ENCODE measurements around the gene COL5A2.

- TF ChIP-seq, protein P1, sequence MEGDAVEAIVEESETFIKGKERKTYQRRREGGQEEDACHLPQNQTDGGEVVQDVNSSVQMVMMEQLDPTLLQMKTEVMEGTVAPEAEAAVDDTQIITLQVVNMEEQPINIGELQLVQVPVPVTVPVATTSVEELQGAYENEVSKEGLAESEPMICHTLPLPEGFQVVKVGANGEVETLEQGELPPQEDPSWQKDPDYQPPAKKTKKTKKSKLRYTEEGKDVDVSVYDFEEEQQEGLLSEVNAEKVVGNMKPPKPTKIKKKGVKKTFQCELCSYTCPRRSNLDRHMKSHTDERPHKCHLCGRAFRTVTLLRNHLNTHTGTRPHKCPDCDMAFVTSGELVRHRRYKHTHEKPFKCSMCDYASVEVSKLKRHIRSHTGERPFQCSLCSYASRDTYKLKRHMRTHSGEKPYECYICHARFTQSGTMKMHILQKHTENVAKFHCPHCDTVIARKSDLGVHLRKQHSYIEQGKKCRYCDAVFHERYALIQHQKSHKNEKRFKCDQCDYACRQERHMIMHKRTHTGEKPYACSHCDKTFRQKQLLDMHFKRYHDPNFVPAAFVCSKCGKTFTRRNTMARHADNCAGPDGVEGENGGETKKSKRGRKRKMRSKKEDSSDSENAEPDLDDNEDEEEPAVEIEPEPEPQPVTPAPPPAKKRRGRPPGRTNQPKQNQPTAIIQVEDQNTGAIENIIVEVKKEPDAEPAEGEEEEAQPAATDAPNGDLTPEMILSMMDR (IDR thresholded peaks at IDR 0.05) = no peak
- no peak for TF ChIP-seq POLR2AphosphoS5 (IDR thresholded peaks at IDR 0.05)
Measured at GRCh38 chr2:189125195-189125594, 54.4 kb downstream of the COL5A2 start.
